ENCODE measurements around the gene COPG1.

Gene COPG1

GRCh38 chr3:129316248-129317013 is 67.0 kb downstream of the COPG1 start:
- DNase-seq: peak; percentile 90

- no peak for DNase-seq
Measured at GRCh38 chr3:129317014-129317771, 67.8 kb downstream of the COPG1 start.

GRCh38 chr3:129317848-129318247 is 68.4 kb downstream of the COPG1 start:
- DNase-seq: no peak

GRCh38 chr3:129318921-129319320 is 69.5 kb downstream of the COPG1 start:
- no peak for DNase-seq

- DNase-seq: no peak
Measured at GRCh38 chr3:129320261-129320660, 70.9 kb downstream of the COPG1 start.

GRCh38 chr3:129320825-129321487 is 71.5 kb downstream of the COPG1 start:
- DNase-seq: no peak

- no peak for DNase-seq
Measured at GRCh38 chr3:129321887-129322286, 72.5 kb downstream of the COPG1 start.

GRCh38 chr3:129323651-129324294 is 74.4 kb downstream of the COPG1 start:
- no peak for DNase-seq

GRCh38 chr3:129324855-129325254 is 75.4 kb downstream of the COPG1 start:
- DNase-seq: no peak

GRCh38 chr3:129325383-129325782 is 76.0 kb downstream of the COPG1 start:
- no peak for DNase-seq

GRCh38 chr3:129326138-129326537 is 76.7 kb downstream of the COPG1 start:
- no peak for DNase-seq

- DNase-seq: no peak
Measured at GRCh38 chr3:129326595-129326994, 77.2 kb downstream of the COPG1 start.

Measured in effector CD4-positive, alpha-beta T cell (primary cell).